Natural killer cell (primary cell): ENCODE results near the gene RAD9A. TPM values are rescaled to one million over a fixed set of nuclear protein-coding genes. Genes with fewer than 3 reads are reported as not detected.

ENCODE experiments used
- ATAC-seq, 3 donors: fragments of 150-1000 bp in 2 of 3; fragments of 200-7000 bp in 1 of 3; cut with Tn5 transposase; 1 replicate in 1 of 3; 2 replicates in 2 of 3; pipeline ENCODE4 v1.10.0; 2021; ENCODE audit warnings: mild to moderate bottlenecking in 2 of 3, moderate library complexity in 2 of 3
- DNase-seq, 2 donors: peaks; one replicate each; pipeline versions ENCODE4 v3.0.0 to v3.0.0-alpha.2; 2013 to 2021; ENCODE audit warnings: mixed read lengths in 1 of 2
- H3K27ac ChIP-seq: one replicate; pipeline ENCODE4 v1.5.1; 2013; ENCODE audit warnings: mild to moderate bottlenecking, low read length
- H3K27me3 ChIP-seq: one replicate; pipeline ENCODE4 v1.6.1; 2013; ENCODE audit warnings: low read length; ENCODE audit not compliant: control insufficient read depth, insufficient read depth
- H3K36me3 ChIP-seq: one replicate; pipeline ENCODE4 v1.6.1; 2013; ENCODE audit warnings: low read length; ENCODE audit not compliant: control insufficient read depth, insufficient read depth
- H3K4me1 ChIP-seq: one replicate; pipeline ENCODE4 v1.6.1; 2013; ENCODE audit warnings: low read length; ENCODE audit not compliant: control insufficient read depth, insufficient read depth
- H3K4me3 ChIP-seq: one replicate; pipeline ENCODE4 v1.5.1; 2013; ENCODE audit warnings: low read length
- H3K9me3 ChIP-seq: one replicate; pipeline ENCODE4 v1.6.1; 2013; ENCODE audit warnings: low read length; ENCODE audit not compliant: control insufficient read depth, insufficient read depth
- H3K27ac Mint-ChIP-seq, 2 donors: one replicate each; pipeline ENCODE4 v1.8.0; 2022; ENCODE audit warnings: mild to moderate bottlenecking in 2 of 2, mixed read lengths in 2 of 2, moderate library complexity in 1 of 2
- H3K27me3 Mint-ChIP-seq, 2 donors: one replicate each; pipeline ENCODE4 v1.8.0; 2022; ENCODE audit warnings: low read depth in 2 of 2, mixed read lengths in 2 of 2
- H3K36me3 Mint-ChIP-seq: one replicate; pipeline ENCODE4 v1.8.0; 2022; ENCODE audit warnings: mixed read lengths
- H3K4me1 Mint-ChIP-seq, 2 donors: one replicate each; pipeline ENCODE4 v1.8.0; 2022; ENCODE audit warnings: mixed read lengths in 2 of 2
- H3K4me3 Mint-ChIP-seq: one replicate; pipeline ENCODE4 v1.8.0; 2022; ENCODE audit warnings: mild to moderate bottlenecking, moderate library complexity, mixed read lengths
- H3K9me3 Mint-ChIP-seq, 2 donors: one replicate each; pipeline ENCODE4 v1.8.0; 2022; ENCODE audit warnings: mixed read lengths in 2 of 2
- WGBS: methylation state at CpG from one replicate; pipeline ENCODE4 v1.1.7; 2013; ENCODE audit warnings: missing lambda C conversion rate; ENCODE audit not compliant: insufficient coverage; 5-methylcytosine and 5-hydroxymethylcytosine counted together
- intact Hi-C: fragments of 100-400 bp; cut with micrococcal nuclease; formaldehyde crosslinking; loops from one replicate; pipeline ENCODE4 v1.14.2; 2022
- total RNA-seq, 4 donors: library from RNA; stranded (reverse); fragments of 120-200 nt in 1 of 4; gene quantifications; one replicate each; pipeline versions ENCODE4 v1.2.3 to v1.2.4, GENCODE V29; 2013 to 2022
- TF ChIP-seq, protein P1 (sequence below): fragments of 200-600 bp; IDR thresholded peaks from one replicate; pipeline ENCODE4 v1.8.0; 2022; ENCODE audit warnings: antibody characterized with exemption

RAD9A gene
- total RNA-seq, 3 donors from 2014 or later (not counting 1 experiment from before 2014, with no cell fraction given): 30.2 to 47.1 (median 37.3) TPM

DNA sequence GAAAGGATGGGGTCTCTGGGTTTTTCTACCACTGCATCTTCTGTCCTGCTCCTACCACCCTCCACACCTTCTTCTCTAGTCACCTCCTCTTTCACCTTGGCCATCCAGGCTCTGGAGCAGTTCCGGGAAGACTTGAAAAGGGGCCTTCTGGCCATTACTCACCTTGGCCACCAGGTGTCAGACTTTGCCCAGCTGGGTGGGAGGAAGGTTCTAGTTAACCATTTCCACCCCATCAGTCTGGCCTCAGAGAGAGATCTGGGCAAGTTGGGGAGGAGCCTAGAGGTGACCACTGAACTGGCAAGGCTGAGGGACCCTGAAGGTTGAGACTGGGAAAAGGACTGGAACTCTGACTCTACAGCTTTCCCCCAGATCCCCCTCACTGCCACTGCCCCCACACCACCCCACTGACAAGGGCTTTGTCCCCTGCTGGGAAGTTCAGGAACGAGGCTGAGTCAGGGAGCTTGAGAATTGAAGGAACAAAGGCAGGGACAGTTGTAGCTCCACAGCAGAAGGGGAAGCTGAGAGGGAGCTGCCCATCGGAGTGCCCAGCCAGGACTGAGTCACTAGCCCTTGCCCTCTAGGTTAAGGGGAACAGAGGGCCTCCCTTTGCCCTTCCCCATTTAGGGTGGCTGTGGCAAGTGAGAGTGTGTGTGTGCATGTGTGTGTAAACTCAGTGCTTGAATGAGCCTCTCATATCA, 34.8 kb upstream of the RAD9A start:
- Histone ChIP-seq H3K27me3 (no peaks in the 10 kb centered on the region), H3K4me3 (no peak overlapping the region), H3K27ac (peak overlapping the region; percentile 4), H3K36me3 (no peaks in the 10 kb centered on the region), H3K9me3 (no peaks in the 10 kb centered on the region), H3K4me1 (peaks cover 61% of the 10 kb centered on the region)
- TF ChIP-seq, protein P1, sequence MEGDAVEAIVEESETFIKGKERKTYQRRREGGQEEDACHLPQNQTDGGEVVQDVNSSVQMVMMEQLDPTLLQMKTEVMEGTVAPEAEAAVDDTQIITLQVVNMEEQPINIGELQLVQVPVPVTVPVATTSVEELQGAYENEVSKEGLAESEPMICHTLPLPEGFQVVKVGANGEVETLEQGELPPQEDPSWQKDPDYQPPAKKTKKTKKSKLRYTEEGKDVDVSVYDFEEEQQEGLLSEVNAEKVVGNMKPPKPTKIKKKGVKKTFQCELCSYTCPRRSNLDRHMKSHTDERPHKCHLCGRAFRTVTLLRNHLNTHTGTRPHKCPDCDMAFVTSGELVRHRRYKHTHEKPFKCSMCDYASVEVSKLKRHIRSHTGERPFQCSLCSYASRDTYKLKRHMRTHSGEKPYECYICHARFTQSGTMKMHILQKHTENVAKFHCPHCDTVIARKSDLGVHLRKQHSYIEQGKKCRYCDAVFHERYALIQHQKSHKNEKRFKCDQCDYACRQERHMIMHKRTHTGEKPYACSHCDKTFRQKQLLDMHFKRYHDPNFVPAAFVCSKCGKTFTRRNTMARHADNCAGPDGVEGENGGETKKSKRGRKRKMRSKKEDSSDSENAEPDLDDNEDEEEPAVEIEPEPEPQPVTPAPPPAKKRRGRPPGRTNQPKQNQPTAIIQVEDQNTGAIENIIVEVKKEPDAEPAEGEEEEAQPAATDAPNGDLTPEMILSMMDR: peak; percentile 90
- no peaks in the 10 kb centered on the region for H3K36me3 Mint-ChIP-seq
- DNase-seq: peak; percentile 56 to 84
- peak overlapping the region; percentile 49 for H3K4me3 Mint-ChIP-seq
- peak overlapping the region; percentile 41 to 46 for H3K27ac Mint-ChIP-seq
- WGBS: 42% methylated on average over 3 of the region's 3 CpGs
- H3K9me3 Mint-ChIP-seq: no peaks in the 10 kb centered on the region
- H3K27me3 Mint-ChIP-seq: peaks cover 9% of the 10 kb centered on the region in 2 donors
- H3K4me1 Mint-ChIP-seq: peaks cover 13 to 26% of the 10 kb centered on the region in 2 donors
- intact Hi-C loops: loop anchor here (1.0 kb wide), 2 partner anchors 25 to 148 kb away; partner anchors contain the start of gene PITPNM1
- no peak for ATAC-seq

DNA sequence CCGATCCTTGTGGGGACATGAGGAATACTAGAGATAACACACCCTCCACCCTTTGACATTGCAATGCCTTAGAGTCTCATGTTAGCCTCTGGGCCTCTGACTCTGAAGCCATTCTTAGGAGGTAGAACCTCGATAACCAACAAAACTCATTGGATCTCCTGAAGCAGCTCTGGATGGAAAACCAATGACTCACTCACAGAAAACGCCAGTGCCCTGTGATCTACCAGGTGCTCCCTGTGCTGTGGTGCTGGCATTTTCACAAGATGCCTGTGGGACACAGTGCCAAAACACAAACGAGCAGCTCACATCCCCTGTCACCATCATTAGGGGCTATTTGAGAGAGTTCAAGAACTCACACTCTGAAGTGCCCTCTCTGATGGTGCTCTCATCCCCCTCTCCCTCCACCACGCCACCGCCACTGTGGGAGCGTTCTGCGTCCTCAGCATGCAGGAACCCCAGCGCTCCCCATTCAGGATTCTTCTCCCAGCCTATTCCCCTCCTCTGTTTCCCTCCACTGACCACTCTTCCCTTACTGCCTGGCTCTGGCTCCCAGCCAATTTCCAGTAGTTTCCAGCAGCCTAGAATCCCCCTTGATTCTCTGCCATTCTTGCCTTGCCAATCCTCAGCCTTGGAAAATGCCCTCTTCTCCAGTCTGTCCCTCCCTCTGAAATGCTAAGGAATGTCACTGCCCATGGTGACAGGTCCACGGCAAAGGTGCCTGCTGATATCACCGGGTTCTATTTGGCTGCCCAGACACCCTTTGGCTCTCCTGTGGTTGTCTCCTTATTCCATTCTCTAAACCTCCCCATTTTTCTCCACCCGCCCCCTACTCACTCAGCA, 33.7 kb upstream of the RAD9A start:
- H3K27ac ChIP-seq: no peak overlapping the region
- H3K36me3 Mint-ChIP-seq: no peaks in the 10 kb centered on the region
- intact Hi-C loops: loop anchor here (1.0 kb wide), 2 partner anchors 24 to 147 kb away; partner anchors contain the start of gene PITPNM1
- no peaks in the 10 kb centered on the region for H3K9me3 Mint-ChIP-seq
- H3K36me3 ChIP-seq: no peaks in the 10 kb centered on the region
- TF ChIP-seq, protein P1: no peak
- peaks cover 19 to 25% of the 10 kb centered on the region in 2 donors for H3K4me1 Mint-ChIP-seq
- H3K4me3 ChIP-seq: no peak overlapping the region
- H3K4me1 ChIP-seq: peaks cover 51% of the 10 kb centered on the region
- H3K27ac Mint-ChIP-seq: peak overlapping the region in 1 of 2 donors; percentile 63
- no peaks in the 10 kb centered on the region for H3K9me3 ChIP-seq
- H3K27me3 ChIP-seq: no peaks in the 10 kb centered on the region
- ATAC-seq: no peak
- H3K4me3 Mint-ChIP-seq: no peak overlapping the region
- WGBS: 96% methylated on average over 11 of the region's 12 CpGs
- peak in 1 of 2 donors; percentile 1 for DNase-seq
- H3K27me3 Mint-ChIP-seq: peaks cover 9 to 19% of the 10 kb centered on the region in 2 donors

DNA sequence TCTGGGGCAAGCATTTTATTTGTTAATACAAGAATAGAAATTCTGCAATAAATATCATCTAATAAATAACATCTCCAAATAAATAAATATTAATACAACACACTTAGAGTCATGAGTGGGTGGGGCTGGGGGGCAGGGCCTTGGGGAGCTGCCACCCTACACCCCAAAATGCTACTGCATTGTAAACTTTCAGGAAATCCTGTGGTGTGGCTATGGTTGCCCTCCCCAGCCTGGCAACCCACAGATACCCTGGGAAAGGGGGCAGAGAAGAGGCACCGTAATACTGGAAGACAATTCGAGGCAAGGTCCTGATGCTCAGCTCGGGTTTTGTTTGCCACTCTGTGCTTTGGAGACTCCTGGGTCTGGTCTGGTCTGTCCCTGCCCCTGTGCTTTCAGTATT, 27.6 kb upstream of the RAD9A start:
- H3K36me3 ChIP-seq: no peaks in the 10 kb centered on the region
- H3K9me3 ChIP-seq: no peaks in the 10 kb centered on the region
- H3K27ac ChIP-seq: no peak overlapping the region
- H3K27me3 ChIP-seq: no peaks in the 10 kb centered on the region
- peak in 1 of 2 donors; percentile 35 for DNase-seq
- intact Hi-C loops: no loop called here
- peak overlapping the region; percentile 10 for H3K4me3 Mint-ChIP-seq
- 43% methylated on average over 3 of the region's 3 CpGs for WGBS
- H3K4me1 Mint-ChIP-seq: peaks cover 46 to 62% of the 10 kb centered on the region in 2 donors
- H3K4me1 ChIP-seq: peaks cover 55% of the 10 kb centered on the region
- ATAC-seq: no peak
- no peaks in the 10 kb centered on the region for H3K9me3 Mint-ChIP-seq
- no peaks in the 10 kb centered on the region for H3K36me3 Mint-ChIP-seq
- TF ChIP-seq, protein P1: no peak
- no peak overlapping the region for H3K4me3 ChIP-seq
- H3K27ac Mint-ChIP-seq: no peak overlapping the region
- peaks cover 3 to 29% of the 10 kb centered on the region in 2 donors for H3K27me3 Mint-ChIP-seq
